IPS DF 19.7 (cell line): ENCODE data around the gene NIPAL3.
"Not testable (repeated sequence)": the region's sequence is repeated elsewhere in the genome, so short reads cannot be mapped to it uniquely, and the experiment has no call there.

Experiments
- DNase-seq: peaks from one replicate; pipeline ENCODE4 v3.0.0-alpha.2; 2013; ENCODE audit warnings: low read depth, low spot score

NIPAL3 gene

DNA sequence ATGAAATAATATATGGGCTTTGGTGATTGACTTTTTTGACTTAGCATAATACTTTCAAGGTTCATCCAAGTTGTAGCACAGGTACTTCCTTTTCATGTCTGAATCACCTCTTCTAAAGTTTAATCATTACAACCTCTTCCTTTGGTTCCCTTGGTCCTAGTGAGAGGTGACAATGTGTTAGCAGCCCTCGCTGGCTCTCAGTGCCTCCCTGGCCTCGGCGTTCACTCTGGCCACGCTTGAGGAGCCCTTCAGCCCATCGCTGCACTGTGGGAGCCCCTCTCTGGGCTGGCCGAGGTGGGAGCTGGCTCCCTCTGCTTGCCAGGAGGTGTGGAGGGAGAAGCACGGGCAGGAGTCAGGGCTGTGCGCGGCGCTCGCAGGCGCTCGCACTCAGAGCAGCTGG lies 74.1 kb downstream of the NIPAL3 start:
- DNase-seq, result no peak

GRCh38 chr1:24490101-24490781 lies 74.6 kb downstream of the NIPAL3 start:
- DNase-seq, result no peak

DNA sequence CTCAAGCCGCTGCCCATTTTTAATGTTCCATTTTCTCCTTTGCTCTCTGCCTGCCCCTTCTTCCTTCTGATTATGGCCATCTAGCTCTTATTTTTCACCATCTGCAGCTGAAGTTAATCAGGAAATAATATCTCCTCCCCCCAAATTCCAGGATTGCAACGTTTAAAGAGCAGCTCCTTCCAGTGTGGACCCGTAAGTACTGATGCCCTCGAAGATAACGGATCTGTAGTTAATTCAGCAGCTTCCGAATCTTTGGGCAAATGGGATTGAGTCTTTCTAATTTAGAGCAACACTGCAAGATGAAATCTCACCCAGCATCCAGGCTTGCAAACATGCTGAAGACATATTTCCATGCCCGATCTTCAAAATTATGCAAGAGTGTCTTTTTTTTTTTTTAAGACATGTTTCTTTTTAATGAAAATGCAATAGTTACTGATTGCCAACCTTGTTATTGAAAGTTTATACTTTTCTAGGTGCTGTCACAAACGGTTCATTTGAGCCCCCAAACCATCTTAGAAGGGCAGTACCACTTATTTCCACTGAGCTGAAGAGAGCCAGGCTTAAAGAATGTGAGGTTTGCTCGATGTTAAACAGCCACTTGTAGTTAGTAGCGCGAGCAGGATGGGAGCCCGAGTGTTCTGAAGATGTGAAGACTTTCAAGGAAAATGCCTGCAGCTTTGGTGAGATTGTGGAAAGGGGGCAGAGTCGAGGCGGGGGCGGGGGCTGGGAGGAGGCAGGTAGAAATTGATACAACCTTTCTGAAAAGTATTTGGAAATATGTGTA lies 76.2 kb downstream of the NIPAL3 start:
- no peak for DNase-seq

DNA sequence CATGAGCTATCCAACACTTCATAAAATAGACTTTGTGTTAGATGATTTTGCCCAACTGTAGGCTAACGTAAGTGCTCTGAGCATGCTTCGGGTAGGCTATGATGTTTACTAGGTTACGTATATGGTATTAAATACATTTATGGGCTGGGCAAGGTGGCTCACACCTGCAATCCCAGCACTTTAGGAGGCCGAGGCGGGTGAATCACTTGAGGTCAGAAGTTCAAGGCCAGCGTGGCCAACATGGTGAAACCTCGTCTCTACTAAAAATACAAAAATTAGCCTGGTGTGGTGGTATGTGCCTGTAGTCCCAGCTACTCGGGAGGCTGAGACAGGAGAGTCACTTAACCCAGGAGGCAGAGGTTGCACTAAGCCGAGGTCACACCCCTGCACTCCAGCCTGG lies 77.3 kb downstream of the NIPAL3 start:
- not testable (repeated sequence) for DNase-seq

GRCh38 chr1:24493785-24494184 lies 78.2 kb downstream of the NIPAL3 start:
- DNase-seq, result no peak

DNA sequence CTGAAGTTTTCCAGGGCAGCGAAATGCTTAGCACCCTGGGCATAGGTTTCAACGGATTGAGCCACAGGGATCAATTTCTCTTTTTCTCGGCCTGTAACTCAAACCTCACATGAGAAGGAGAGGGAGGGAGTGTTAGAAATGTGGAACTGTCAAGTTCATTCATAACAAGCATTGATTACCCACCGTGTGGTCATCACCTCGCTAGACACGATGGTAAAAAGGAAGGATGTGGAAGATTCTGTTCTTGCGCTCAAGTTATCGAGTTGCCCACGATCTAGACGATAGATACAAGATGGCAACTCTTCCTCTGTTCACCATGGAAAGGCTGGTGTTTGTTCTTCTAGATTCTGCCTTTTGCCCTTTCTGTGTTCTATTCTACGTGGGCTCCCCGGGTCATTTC lies 83.0 kb downstream of the NIPAL3 start:
- DNase-seq, result no peak

GRCh38 chr1:24500448-24501048 lies 84.9 kb downstream of the NIPAL3 start:
- no peak for DNase-seq

DNA sequence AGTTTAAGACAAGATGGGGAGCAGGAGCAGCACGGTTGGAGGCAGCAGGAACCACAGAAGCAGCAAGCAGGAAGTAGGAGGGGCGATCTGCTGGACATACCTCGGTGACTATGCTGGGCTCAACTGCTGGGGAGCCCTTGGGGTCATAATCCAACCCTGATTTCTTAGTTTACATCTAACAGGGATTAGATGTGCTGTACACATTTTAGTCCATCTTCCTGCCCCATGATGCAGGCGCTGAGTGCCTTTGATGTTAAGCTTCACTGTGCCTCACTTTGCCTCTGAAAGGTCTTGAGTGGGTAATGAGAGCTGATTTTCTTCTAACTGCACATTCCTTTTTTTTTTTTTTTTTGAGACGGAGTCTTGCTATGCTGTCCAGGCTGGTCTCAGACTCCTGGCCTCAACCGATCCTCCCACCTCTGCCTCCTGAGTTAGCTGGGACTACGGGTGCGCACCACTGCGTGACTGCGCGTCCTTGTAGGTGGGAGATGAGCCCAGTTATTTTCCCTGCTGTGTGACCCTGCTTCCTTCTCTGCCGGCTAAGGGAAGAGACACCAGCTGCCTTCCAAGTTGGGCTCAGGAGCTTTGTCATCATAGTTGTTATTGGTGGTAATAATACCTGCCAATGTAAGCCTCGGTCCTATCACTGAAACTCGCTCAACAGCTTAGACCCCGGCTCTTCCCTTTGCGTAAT lies 85.9 kb downstream of the NIPAL3 start:
- DNase-seq, result no peak

DNA sequence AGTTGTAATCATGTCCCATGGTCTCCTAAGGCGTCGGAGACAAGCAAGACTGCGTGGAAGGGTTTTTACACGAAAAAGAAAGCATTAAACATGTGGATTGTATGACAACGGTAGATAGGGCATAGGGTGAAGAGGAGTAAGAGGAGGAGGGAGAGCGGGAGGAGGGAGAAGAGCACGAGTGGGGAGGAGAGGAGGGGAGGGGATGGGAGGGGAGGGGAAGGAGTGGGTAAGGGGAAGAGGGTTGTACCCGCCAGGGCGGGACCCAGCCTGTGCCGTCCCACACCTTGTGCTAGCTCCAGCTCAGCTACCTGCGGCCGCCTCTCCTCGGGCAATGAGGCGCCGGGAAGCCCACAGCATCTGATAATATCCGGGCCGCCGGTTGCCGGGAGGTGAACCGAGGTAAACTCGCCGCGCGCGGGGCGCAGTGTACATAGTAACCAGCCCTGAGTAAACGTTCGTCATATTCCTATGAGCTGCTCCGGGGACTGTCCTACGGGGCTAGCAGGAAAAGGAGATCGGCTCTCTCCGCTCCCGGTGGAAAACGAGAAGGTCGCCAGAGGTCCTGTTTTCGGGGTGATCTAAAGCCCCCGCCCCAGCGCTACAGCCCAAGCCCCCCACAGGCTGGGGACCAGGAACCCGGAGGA lies 86.6 kb downstream of the NIPAL3 start:
- no peak for DNase-seq

DNA sequence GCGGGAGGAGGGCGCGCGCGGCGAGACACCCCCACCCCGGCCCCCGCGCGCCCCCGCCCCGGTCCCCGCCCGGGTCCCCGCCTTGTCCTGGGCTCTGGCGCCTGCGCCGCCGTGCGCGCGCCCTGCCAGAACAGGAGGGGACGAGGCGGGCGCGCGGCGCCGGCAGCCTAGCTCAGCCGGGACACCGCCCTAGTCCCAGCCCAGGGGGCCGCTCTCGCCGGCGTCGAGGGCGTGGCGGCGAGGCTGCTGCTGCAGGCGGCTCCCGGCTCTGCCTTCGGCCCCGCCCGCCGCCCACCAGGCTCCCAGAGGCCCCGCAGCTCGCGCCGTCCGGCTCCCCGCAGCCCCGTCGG lies 87.1 kb downstream of the NIPAL3 start, which contains the start of gene RCAN3:
Gene RCAN3, plus strand, starts transcription at position 128 of the 350 bp plus-strand sequence. CDS start 11,537 bp downstream, outside the sequence.
- peak; percentile 52 for DNase-seq

- DNase-seq, result no peak
These were observed 87.6 kb downstream of the NIPAL3 start for GRCh38 chr1:24503059-24503751.

- DNase-seq, result no peak
These were observed 88.4 kb downstream of the NIPAL3 start for GRCh38 chr1:24503870-24504523.

DNA sequence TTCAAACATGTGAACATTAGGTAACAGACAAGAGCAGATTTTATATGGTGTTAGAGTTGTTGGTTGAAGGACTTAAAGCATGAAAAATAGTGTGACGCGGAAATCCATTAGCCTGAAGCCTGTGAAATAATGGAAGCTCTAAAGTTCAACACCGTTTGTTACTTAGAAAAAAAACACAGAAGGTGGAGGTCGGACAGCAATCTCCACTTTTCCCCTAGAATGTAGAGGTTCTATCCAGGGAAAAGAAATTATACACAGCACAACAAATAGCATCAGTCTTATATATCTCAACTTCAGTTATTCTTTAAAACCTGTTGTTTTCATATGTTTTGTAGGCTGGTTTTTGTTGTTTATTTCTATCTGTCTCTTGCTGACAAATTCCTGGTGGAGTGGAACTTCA lies 89.0 kb downstream of the NIPAL3 start:
- no peak for DNase-seq

DNA sequence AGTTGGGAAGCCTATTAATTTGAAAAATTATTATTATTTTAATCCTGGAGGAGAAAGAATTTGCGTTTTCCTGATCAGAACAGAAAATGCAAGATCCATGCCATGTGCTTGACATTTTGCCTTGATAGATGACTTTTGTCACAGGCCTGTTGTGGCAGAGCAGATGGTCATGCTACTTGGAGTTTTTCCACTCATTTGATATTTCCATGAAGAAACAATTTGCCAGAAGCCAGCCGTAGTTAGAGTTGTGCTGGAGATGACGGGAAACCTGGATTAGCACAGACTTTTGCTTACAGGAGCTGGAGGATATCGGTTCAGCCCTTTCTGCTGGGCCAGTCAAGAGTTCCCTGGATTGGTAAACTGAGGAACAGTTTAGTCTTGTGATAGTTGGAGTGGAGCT lies 90.2 kb downstream of the NIPAL3 start:
- no peak for DNase-seq

DNA sequence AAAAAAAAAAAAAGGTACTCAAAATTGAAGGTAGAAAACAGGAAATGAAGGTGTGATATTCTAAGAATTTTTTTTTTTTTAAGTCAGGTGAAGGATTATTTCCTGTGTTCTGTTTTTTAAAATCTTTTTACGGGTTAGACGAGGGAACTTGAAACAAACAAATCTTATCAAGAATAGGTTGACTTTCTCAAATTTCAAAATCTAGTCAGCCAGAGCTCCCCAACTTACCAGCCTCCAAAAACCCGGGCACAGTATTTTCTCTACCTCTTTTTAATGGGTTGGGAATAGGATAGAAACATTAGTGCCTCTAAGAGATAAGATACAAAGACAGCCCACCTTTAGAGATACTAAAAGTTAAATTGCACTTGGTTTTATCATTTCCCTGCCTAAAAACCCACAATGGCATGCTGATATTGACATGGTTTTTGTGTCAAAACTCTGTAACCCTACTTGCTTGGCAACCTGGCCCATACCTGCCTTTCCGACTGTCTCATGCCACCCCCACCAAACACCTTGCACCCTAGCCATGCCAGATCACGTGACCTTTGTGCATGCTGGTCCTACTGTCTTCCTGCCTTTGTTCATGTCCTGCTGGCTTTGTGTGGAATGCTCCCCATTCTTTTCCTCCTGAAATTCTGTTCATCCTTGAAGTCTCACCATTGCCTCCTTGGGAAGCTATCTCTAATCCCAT lies 91.2 kb downstream of the NIPAL3 start:
- DNase-seq, result no peak

- no peak for DNase-seq
These were observed 91.8 kb downstream of the NIPAL3 start for GRCh38 chr1:24507405-24507804.

GRCh38 chr1:24508911-24509310 lies 93.3 kb downstream of the NIPAL3 start:
- DNase-seq, result no peak

- DNase-seq, result no peak
These were observed 98.1 kb downstream of the NIPAL3 start for GRCh38 chr1:24513706-24514105.

DNA sequence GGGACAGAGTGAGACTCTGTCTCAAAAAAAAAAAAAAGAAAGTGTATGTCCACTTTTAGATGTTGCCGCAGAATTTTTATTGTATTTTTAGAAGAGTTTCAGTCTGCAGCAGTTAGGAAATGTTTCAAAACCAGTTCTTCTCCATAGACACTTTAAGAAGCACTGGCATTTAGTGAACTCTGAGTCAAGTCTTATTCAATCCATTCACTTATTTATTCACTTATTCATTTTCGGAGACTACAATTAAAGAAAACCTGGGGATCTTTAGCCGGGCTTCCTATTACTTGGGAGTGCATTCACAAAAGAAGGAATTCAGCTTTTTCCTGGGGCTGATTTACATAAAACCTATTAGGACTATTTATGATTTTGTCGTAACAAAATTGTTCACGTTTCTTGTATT lies 99.3 kb downstream of the NIPAL3 start:
- DNase-seq, result no peak

GRCh38 chr1:24515671-24516209 lies 100.1 kb downstream of the NIPAL3 start:
- DNase-seq, result not testable (repeated sequence)
